NCI-H2196 (cell line): ENCODE results near the gene C19orf85.

ENCODE experiments used
- DNase-seq: peaks from one replicate; lab custom pipeline; 2025; ENCODE audit not compliant: unreplicated experiment; lab: John Stamatoyannopoulos, UW

Gene C19orf85

GRCh38 chr19:55478364-55478763, 13.8 kb upstream of the C19orf85 start:
- no peak for DNase-seq

- no peak for DNase-seq
Observed at GRCh38 chr19:55477905-55478304, 13.4 kb upstream of the C19orf85 start.

DNA sequence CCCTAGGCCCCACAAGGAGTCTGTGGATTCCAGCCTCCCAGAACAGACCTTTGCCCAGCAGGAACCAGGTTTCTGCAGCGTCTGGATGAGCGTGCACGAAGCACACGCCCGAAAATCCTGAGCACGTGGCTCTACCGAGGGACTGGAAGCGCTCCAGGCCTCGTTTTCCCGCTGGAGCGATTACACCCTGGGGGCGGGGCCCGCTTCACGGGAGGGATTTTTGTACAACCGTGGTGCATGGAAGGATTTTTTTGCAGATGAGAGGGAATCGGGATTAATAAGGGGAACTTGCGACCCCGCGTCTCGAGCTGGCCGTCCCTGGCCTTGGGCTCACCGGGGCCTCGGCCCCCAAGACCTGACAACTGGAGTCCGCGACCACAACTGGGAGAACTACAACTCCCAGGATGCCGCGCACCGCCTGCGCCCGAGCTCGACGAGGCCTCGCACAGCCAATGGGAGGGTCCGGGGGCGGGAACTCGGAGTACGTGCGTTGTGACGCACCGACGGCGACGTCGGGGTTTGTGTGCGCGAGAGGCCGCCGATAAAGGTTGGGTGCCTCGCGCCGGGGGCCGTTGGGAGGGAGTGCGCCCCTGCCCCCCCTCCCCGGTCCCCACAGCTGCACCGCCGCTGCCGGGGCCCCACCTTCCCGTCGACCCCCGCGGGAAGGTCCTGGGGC, 11.7 kb upstream of the C19orf85 start, which contains the start of gene ZNF628:
TSS of gene ZNF628 (plus strand) at position 518 of the 676 bp plus-strand sequence. CDS start 3,294 bp downstream, outside the sequence.
- peak; percentile 98 for DNase-seq

DNA sequence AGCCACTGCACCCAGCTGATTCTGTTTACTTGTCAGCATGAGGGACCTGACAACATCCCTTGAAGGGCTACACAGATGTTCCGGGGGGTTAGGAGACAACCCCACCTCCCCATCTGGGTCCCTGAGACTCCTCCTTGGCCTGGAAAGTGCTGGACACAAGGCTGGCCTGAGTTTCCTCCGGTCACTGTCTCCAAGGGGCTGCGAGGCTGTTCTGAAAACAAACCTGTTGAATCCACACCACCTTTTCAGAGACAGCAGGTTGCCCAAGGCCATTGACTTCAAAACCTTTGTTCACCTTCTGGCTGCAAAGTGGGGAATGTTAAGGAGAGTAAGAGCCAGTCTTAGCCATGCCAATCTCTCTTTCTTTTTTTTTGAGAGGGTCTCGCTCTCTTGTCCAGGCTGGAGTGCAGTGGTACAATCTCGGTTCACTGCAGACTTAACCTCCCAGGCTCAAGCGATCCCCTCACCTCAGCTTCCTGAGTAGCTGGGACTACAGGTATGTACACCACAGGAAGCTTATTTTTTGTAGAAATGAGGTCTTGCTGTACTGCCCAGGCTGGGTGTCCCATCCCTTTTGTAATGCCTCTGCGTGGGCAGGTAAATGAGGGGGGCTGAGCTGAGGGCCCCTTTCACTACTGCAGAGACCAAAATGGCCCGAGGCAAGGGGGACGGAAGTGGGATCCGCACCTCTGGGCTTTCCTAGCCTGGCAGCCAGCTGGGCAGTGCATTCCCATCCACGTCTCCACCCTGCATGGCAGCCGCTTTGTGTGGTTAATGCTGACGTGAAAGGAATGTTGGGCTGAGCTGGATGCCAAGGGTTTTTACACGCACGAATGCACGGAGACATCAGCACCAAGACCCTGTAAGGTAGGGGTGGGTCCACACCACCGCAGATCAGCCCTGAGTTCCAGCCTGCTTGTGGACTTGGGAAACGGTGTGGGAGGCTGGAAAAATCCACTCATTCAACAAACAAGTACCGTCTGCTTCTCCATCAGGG, 10.0 kb upstream of the C19orf85 start:
- DNase-seq: no peak

DNA sequence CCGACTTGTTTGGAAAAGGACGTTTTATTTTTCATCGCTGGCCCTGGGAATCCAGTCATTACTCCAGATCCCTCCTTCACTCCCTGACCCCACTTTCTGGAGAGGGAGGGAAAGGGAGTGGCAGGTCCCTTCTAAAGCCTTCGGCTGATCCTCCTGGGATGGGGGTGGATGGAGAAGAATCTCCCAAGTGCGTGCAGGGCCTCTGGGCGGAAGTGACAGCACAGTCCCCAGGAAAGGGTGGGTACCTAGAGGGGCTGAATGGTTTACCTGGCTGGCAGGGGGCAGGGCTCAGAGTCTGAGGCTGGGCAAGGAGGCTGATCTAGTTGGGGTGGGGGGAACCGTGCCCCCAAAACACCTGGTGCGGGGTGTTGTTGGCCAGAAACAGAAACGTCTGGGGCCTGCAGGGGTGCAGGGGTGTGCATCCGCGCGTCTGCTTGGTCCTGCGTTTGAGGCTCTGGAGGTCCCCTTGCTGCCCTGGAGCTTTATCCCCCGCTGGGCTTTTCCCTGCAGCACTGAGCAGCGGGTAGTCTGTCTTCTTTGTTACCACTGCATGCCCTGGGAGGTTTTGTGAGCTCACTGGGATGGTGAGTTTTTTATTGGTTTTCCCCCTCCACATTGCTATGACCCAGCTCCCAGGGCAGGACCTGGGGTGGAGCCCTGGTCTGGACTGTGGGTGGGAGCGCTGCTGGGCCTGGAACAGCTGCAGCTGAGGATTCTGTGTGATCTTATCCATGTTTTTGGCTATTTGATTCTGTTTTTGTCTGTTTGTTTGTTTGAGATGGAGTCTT, 8.9 kb upstream of the C19orf85 start:
- no peak for DNase-seq

- DNase-seq: no peak
Observed at GRCh38 chr19:55472463-55472862, 7.9 kb upstream of the C19orf85 start.

DNA sequence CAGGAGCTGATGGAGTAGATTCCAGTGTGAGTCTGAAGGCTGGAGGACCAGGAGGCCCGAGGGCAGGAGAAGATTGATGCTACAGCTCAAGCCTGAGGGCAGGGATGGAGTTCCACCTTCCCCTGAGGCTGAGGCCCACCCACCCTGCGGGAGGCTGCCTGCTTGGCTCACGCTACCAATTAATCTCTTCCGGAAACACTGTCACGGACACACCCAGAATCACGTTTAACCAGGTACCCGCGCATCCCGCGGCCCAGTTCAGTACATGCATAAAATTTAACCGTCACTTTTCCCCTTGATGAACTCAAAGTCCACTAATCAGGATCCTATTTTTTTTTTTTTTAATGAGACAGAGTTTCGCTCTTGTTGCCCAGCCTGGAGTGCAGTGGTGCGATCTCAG, 6.7 kb upstream of the C19orf85 start:
- no peak for DNase-seq

GRCh38 chr19:55468054-55468393, 3.5 kb upstream of the C19orf85 start:
- DNase-seq: no peak

DNA sequence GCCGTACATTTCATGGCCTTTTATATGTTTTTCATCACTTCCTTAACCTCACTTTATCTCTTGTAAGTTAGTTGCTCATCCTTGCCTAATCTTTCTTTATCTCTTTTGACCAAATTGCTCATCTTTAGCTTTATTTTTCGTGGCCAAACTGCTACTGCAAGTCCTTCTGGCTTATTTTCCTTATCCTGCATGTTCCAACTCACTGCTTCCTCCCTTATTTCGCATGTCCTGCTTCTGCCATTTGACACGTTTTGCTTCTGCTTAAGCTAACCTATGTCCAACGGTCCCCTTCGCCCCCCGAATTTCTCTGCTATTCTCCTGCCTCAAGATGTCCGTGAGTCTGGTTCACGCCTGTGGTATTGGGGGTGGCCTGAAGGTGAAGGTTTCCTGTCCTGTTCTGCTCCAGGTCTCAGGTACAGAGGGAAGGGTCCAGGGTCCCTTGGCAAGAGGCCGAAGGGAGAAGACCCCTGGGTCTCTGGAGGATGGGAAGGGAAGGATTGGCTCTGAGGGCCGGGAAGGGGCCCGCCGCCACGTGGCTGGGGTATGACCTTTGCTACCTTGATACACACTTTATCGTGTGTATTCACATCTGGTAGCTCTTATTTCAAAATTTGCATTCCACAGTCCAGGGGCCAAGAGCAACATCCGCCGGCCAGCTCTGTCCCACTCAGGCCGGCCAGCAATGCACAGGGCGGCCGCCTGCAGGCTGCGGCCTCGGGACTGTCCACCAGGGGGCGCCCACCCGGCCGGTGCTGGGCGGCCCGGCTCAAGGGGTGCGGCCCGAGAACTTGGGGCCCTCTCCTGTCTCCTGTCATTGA, 2.9 kb upstream of the C19orf85 start:
- DNase-seq: peak; percentile 49

GRCh38 chr19:55466241-55466614, 1.7 kb upstream of the C19orf85 start:
- DNase-seq: no peak

- DNase-seq: no peak
Observed at GRCh38 chr19:55465460-55466240, 1.1 kb upstream of the C19orf85 start.

DNA sequence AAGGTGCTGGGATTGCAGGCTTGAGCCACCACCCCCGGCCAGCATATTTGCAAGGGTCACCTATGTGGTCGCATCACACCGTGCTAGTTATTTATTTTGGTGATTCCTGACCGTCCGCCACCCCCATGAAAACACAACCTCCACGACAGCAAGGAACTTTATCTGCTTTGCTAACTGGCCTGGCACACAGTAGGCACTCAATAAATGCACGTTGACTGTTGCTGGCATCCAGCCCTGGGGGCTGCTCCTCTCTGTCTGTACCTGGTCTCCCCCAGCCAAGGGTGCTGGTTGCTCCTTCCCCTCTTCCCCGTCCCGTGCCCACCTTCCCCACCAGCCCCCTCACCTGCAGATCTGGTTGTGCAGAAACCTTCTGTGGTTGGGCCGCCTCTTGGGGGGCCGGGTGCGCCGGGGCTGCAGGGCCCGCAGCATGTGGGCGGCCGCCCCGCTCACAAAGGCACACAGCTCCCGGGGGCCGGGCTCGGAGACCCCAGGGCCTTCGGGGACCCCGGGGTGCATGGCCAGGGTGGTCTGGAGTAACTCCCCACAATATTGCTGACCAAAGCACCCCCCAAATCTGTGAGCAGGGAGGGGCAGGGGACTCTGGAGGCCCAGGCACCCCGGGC, 401 bp downstream of the C19orf85 start:
- no peak for DNase-seq

- no peak for DNase-seq
Observed at GRCh38 chr19:55463583-55464031, 944 bp downstream of the C19orf85 start.

- DNase-seq: no peak
Observed at GRCh38 chr19:55462722-55463121, 1.8 kb downstream of the C19orf85 start.

DNA sequence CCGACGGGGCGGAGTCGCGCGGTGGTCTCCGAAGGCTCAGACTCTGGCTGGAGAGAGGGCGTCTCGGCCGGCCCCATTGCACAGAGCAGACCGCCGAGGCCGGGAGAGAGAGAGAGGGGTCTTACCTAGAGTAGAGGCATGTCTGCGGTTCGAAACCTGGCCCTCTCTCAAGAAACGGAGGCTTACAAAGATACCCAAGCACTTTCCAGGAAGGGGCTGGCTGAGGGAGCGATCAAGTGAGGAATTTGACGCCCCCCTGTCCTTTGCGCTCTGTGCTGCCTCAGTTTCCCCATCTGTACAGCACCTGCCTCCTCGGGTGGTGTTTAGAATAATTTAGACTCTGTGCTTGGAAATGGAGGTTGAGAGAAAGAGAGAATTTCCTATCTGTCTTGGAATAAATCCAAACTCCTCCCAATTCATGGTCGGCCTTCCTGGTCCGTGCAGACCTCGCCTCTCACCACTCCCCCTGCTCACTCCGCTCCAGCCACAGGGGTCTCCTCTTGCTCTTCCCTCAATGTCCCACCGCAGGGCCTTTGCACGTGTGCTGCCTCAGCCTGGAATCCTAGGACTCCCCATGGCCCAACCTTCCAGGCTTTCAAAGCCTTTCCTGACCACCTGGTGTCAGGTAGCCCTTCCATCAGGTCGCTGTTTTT, 2.5 kb downstream of the C19orf85 start:
- peak; percentile 55 for DNase-seq

- peak; percentile 99 for DNase-seq
Observed at GRCh38 chr19:55461259-55461973, 3.1 kb downstream of the C19orf85 start, which contains the start of gene ISOC2. Gene ISOC2, minus strand, starts transcription at chr19:55461642. Its CDS starts 5,156 bp downstream, at chr19:55456486.

GRCh38 chr19:55460670-55461258, 3.8 kb downstream of the C19orf85 start:
- DNase-seq: peak; percentile 63
